ENCODE results near the gene KNG1.
"Not testable (repeated sequence)": the region's sequence is repeated elsewhere in the genome, so short reads cannot be mapped to it uniquely, and the experiment has no call there.

KNG1 gene

DNA sequence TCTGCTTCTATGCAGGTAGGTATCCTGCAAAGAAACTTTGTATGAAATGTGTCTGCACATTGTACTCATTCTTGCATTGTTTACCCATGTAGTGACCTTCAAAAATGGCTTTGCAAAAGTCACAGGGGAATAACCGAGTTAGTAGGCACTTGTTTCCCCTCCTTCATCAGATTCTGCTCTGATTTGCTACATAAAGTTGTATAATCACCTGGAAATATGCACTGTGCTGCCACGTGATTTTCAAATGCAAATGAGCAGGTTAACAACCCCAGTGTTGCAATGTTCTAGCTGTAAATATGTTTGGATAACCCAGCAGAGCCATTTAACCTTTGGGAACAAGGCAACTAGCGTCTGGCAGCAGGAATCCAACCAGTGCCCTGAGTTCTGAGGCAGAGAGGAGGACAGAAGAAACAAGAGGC, at the start of gene KNG1:
TSS of gene KNG1 (plus strand) at position 321 of the 419 bp plus-strand sequence. CDS start 184 bp downstream, outside the sequence.
- no peak for DNase-seq

DNA sequence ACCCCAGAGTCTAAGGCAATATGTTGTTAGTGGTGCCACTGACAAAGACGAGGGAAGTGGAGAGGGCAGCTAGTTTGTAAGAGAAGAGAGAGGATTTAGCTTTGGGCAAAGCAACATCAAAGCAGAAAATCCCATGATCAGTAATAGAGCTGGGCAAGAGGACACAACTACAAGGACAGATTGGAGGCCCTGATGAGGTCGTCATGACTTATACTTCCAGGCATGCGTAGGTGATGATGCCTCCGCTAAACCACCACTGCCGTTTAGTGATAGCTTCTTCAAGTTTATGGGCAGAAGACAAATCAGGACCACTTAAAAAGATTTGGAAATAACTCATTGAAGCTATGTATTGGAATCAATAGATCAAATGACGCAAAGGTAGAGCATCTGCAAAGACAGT, 48.7 kb upstream of the KNG1 start:
- DNase-seq, result no peak

DNA sequence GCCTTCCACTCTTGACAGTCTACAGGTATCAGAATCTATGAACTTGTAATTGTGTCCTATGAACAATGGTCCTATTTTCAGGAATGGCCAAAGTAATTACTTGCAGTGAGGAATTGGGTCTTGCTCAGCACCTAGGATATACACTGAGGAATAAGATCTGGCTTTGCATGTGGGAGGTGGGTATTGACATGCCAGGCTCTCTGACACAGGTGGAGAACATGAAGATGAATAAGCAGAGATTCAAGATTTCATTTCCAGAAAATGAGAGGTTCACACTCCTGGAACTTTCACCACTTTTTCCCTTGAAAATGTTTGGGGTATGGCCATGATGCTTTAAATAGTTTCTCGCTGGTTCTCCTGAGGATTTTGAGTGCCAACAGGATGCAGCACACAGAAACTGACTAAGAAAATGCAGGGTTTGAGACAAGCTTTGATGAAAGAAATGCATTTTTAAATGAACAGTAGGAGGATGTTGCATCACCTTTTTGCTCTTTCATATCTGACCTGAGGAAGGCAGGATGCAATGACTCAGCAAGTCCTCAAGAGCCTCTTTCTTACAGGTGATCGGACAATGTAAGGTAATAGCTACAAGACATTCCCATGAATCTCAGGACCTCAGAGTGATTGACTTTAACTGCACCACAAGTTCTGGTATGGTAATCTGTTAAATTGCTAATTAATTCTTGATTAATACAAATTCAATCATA, 47.6 kb upstream of the KNG1 start:
- DNase-seq, result no peak

DNA sequence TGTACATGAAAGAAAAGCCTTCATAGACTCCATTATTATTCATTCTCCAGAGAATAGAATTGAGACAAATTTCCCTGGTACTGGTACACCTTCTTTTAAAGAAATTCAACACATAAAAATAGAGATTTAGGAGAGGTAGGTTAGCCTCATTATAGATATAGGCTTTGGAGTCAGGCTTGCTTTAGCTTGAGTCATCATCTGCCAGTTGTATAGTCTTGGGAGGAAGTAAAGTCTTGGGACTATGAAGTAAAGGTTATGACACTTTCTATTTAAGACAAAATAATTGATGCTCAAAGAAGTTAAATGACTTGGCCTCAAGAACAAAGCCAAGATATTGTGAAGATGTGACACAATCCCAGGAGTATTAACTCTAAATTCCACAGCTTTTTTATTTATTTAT, 47.0 kb upstream of the KNG1 start:
- DNase-seq, result no peak

DNA sequence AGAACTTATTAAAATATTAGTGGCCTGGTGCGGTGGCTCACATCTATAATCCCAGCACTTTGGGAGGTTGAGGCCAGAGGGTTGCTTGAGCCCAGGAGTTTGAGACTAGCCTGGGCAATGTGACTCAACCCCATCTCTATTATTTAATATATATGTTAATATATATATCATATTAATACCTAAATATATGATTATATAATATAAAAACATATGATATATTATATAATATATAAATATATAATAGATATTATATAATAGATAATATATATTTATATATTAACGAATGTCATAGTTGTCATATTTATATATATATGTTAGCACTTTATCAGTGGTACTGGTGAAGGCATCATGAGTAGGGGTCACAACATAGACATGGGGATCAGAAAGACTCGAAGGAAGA, 46.1 kb upstream of the KNG1 start:
- DNase-seq, result no peak

DNA sequence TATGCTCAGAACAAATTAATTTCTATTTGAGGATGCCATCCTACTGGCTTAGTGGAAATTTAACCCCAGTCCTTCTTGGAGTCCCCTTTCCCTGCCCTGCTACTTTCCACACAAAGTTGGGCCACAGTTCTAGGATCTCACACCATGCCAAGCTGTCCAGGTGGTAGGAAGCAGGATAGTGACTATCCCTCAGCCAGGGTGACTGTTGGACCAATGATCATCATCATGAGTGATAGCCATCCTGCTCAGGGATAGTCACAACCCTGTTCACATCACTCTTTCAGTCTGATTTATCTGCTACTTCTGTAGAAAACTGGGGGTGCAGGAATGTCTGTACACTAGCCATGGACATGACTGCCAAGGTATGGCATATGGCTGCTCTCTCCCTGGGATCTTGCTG, 38.6 kb upstream of the KNG1 start:
- DNase-seq, result no peak

DNA sequence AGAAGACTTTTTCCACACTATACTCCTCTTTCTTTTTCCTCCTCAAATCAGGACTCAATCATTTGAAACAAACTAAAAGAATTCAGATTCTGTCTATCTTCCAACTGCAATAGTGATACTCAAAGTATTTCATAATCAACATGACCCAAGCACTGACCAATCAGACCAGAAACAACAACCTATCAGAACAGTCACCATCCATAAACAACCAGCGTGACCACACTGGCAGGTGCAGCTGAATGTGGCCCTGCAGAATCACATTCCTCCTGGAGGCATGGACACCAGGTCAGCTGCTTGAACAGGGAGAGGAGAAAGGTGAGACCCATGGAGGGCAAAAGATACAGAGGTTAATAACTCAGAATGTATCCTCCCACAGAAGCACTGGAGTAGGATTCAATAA, 38.0 kb upstream of the KNG1 start:
- no peak for DNase-seq

DNA sequence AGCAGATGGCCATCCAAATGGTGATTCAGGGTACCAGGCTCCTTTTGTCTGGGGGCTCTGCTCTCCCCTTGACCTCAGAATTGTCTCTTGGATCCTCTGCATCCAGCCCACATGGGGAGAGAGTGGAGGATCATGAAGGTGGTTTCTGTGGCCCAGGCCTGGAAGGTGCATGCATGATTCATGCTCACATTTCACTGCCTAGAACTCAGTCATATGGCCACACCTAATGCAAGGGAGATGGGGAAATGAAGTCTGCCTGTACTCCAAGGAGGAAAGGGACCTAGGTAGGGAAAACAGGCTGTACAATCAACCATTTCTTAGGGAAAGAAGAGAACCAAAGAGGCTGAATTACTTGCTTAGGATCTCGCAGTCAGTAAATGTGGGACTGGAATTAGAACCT, 36.3 kb upstream of the KNG1 start:
- DNase-seq, result no peak

DNA sequence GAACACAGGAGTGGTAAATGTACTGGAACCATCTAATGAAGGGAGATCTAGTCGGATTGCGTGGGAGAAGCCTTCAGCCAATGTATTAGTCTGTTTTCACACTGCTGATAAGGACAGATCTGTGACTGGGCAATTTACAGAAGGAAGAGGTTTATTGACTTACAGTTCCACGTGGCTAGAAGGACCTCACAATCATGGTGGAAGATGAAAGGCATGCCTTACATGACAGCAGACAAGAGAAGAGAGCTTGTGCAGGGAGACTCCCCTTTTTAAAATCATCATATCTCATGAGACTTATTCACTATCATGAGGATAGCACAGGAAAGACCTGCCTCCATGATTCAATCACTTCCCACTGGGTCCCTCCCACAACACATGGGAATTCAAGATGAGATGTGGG, 34.3 kb upstream of the KNG1 start:
- no peak for DNase-seq

DNA sequence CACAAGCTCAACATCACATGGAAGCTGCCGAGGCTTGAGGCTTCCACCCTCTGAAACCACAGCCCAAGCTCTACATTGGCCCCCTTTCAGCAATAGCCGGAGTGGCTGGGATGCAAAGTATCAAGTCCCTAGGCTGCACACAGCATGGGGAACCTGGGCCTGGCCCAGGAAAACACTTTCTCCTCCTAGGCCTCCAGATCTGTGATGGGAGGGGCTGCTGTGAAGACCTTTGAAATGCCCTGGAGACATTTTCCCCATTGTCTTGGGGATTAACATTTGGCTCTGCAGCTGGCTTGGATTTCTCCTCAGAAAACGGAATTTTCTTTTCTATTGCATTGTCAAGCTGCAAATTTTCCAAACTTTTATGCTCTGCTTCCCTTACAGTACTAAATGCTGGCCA, 33.2 kb upstream of the KNG1 start:
- no peak for DNase-seq

DNA sequence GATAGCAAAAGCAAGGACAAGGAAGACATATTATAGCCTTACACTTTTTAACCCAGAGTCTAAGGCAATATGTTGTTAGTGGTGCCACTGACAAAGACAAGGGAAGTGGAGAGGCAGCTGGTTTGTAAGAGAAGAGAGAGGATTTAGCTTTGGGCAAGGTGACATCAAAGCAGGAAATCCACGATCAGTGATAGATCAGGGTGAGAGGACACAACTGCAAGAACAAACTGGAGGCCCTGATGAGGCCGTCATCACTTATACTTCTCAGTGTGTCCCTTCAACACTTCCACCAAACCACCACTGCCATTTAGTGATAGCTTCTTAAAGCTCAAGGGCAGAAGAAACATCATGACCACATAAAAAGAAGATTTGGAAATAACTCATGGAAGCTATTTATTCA, 30.7 kb upstream of the KNG1 start:
- not testable (repeated sequence) for DNase-seq

DNA sequence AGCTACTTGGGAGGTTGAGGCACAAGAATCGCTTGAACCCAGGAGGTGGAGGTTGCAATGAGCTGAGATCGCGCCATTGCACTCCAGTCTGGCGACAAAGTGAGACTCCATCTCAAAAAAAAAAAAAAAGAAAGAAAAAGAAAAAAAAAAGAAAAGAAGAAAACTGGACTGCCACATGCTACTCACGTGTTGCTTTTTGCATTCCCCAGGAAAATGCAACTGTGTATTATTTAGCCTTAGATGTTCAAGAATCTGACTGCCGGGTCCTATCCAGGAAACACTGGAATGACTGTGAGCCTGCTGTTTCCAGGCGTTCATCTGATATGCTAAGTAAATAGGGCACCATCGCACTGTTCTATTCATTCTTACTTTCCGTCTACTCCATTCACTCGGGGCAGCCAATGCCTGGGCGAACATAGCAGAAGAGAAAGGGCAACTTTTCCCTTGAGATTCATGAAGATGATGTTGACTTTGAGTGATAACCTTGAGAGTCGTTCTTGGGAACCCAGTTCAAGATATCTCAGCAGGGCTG, 30.0 kb upstream of the KNG1 start:
- no peak for DNase-seq

DNA sequence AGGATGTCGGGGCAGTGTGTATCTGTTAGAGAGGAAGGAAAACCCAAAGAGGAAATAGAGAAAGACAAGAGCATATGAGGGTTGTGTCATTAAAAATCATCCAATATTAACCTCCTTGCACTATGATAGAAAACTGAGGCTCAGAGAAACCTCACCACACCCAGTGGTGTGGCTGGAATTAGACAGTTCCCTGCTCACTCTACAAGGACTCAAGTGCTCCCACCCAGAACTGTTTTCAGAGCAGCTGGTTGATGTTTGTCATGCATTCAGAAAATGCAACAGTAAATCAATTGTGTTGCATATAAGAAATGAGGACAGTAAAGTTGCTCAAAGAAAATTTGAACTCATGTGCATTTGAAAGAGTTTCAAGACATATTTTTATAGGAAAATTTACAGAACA, 26.9 kb upstream of the KNG1 start:
- DNase-seq, result not testable (repeated sequence)

DNA sequence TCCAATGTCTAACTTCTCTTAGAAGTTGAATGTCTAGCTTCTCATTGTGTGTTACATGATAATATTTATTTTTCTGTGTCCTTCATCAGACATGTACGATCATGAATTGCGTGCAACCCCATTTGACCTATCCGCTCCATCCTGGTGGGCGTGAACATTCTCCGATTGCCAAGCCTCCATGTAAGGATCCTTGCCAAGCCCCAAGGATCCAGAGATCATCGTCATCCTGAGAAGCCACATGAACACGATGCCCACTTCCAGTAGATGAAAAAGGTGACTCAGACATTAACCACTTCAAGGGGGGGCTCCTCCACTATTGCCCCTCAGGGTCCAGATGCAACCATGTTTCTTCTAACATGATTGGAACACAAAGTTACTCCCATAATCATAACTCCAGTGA, 25.5 kb upstream of the KNG1 start:
- DNase-seq, result no peak

DNA sequence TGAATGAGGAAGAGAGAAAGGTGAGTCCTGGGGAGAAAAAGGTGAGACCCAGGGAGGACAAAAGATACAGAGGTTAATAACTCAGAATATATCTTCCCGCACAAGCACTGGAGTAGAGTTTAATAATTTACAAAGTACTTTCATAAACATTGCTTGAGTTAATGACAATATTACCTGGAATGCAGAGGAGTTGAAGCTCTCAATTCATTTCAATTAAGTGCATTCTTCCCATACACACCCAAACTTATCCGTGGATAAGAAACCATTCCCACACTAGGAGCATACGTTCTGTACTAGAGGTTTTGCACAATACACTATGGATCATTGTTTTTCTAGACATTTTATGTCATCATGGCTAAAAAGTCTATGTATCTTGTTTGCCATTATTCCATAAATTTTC, 23.3 kb upstream of the KNG1 start:
- no peak for DNase-seq

DNA sequence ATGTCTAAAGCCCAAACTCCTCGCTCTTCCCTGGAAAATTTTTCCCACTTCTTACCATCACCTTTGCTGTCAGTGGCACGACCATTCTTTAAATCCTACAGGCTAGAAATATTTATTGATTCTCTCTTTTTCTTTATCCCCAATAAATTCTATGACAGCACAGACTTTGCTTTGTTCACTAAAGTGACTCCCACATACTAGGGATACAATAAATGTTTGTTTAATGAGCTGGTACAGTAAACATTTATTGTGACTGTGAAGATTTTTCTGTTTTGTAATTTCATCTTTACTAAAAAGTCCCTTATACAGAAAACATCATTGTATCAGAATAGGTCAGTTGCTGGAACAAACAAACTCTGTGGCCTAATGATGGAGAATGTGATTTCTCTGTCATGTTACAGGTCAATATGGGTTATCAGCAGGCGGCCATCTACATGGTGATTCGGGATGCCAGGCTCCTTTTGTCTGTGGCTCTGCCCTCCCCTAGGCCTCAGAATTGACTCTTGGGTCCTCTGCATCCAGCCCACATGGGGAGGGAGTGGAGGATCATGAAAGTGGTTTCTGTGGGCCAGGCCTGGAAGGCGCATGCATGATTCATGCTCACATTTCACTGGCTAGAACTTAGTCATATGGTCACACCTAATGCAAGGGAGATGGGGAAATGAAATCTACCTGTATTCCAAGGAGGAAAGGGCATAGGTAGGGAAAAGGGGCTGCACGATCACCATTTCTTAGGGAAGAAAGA, 22.7 kb upstream of the KNG1 start:
- DNase-seq, result no peak

DNA sequence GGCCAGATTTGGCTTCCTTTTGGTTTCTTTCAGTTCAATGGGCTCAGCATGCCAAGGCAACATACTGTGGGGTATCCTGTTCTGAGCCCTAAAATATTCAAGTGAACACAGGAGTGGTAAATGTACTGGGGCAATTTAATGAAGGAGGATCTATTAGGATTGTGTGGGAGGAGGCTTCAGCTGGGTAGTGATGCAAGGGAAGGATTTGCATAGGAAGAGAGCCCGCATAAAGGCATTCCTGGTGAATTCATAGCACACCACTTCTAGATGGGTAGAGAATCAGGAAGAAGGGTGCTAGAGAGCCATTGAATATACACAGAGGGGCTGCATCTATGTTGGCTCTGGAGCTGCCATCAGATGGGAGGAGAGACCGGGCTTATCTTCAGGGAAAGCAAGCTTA, 20.6 kb upstream of the KNG1 start:
- DNase-seq, result no peak

DNA sequence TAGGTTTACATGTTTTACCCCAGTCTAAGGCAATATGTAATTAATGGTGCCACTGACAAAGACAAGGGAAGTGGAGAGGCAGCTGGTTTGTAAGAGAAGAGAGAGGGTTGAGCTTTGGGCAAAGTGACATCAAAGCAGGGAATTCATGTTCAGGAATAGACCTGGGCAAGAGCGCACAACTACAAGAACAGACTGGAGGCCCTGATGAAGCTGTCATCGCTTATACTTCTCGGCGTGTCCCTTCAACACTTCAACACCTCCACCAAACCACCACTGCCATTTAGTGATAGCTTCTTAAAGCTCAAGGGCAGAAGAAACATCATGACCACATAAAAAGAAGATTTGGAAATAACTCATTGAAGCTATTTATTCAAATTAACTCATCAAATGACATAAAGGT, 19.6 kb upstream of the KNG1 start:
- DNase-seq, result no peak

DNA sequence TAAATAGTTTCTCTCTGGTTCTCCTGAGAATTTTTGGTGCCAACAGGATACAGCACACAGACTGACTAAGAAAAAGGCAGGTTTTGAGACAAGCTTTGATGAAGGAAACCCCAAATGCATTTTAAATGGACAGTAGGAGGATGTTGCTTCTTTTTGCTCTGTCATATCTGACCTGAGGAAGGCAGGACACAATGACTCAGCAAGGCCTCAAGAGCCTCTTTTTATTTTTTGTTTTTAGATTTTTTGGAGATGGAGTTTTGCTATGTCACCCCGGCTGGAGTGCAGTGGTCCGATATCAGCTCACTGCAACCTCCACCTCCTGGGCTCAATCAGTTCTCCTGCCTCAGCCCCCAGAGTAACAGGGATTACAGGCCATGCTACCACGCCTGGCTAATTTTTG, 16.9 kb upstream of the KNG1 start:
- DNase-seq, result no peak

DNA sequence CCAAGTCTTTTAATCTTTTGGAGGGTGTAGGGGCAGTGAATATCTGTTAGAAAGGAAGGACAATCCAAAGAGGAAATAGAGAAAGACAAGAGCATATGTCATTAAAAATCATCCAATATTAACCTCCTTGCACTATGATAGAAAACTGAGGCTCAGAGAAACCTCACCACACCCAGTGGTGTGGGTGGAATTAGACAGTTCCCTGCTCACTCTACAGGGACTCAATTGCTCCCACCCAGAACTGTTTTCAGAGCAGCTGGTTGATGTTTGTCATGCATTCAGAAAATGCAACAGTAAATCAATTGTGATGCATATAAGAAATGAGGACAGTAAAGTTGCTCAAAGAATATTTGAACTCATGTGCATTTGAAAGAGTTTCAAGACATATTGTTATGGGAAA, 14.7 kb upstream of the KNG1 start:
- DNase-seq, result not testable (repeated sequence)

DNA sequence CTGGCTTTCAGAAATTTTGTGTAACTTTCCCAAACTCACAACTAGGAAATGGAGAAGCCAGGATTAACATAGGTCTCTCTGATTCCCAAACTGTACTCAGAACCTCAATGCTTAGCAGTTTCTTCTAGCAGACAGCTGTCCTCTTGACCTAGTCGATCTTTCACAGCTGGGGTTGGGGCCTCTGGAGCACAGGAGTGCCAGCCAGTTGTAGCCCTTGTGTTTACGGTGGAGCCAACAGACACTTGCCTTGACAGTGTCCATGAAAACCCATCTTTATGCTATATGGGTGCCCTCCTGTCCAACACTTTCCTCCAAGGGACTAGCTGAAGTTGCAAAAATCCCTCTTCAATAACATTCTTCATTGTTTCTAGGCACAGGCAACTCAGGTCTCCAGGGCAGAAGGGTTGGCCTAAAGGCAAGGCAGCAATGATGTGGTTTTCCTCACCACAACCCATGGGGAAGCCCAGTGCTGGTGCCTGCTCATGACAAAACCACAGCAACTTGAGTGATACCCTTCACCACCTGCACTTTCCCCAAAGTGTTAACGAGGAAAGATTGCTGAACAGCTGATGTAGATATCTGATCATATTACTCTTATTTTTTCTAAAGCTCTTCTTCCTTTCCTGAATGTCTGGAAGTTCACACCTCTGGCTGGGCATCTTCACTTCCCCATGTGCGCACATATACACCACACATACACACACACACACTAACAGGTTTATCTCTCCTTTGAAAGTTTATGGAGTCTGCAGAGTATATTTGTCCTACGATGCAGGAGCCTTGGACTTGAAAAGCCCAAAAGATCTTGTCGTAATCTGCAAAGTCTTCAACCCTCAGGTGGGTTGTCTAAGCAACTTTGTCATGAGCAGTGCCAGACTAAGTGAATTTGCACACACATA, 11.0 kb upstream of the KNG1 start:
- no peak for DNase-seq

DNA sequence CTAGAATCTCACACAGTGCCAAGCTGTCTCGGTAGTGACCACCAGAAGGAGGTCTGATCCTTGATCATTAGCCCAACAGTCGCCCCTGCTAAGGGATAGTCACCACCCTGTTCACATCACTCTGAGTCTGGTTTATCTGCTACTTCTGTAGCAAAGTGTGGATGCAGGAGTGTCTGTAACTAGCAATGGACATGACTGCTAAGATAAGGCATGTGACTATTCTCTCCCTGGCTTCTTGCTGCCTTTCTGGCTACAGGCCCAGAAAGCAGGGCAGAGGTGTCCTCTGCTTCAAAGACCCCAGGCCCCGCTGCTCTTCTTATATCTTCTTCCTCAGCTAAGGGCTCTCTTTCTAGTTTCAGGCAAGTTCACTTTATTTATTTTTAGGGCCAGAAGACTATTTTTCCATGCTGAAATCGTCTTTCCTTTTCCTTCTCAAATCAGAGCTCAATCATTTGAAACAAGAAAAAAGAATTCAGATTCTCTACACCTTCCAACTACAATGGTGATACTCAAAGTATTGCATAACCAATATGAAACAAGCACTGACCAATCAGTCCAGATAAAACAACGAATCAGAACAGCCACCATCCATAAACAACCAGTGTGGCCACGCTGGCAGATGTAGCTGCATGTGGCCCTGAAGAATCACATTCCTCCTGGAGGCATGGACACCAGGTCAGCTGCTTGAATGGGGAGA, 8.0 kb upstream of the KNG1 start:
- no peak for DNase-seq

DNA sequence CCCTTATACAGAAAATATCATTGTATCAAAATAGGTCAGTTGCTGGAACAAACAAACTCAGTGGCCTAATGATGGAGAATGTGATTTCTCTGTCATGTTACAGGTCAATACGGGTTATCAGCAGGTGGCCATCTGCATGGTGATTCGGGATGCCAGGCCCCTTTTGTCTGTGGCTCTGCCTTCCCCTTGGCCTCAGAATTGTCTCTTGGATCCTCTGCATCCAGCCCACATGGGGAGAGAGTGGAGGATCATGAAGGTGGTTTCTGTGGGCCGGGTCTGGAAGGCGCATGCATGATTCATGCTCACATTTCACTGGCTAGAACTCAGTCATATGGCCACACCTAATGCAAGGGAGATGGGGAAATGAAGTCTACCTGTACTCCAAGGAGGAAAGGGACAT, 6.5 kb upstream of the KNG1 start:
- not testable (repeated sequence) for DNase-seq
